Muscle layer of colon (tissue), 2 donors: Measurements from ENCODE around the gene LRRK1.

ENCODE experiments used
- H3K27ac ChIP-seq: one replicate; pipeline ENCODE4 v1.7.0; 2013; ENCODE audit warnings: low read depth, mild to moderate bottlenecking, low read length, moderate library complexity
- H3K27me3 ChIP-seq, 2 donors: one replicate each; pipeline ENCODE4 v1.7.0; 2013; ENCODE audit warnings: low read length in 2 of 2, mild to moderate bottlenecking in 2 of 2; ENCODE audit not compliant: insufficient read depth in 2 of 2, control insufficient read depth in 1 of 2
- H3K36me3 ChIP-seq: one replicate; pipeline ENCODE4 v1.7.0; 2013; ENCODE audit warnings: mild to moderate bottlenecking, low read length; ENCODE audit not compliant: insufficient read depth
- H3K4me1 ChIP-seq: one replicate; pipeline ENCODE4 v1.7.0; 2013; ENCODE audit warnings: mild to moderate bottlenecking, low read length; ENCODE audit not compliant: insufficient read depth
- H3K4me3 ChIP-seq, 2 donors: one replicate each; pipeline ENCODE4 v1.7.0; 2013; ENCODE audit warnings: low read length in 2 of 2, low read depth in 1 of 2, mild to moderate bottlenecking in 1 of 2, moderate library complexity in 1 of 2
- H3K9ac ChIP-seq: one replicate; pipeline ENCODE4 v1.7.0; 2013; ENCODE audit warnings: low read length
- H3K9me3 ChIP-seq: one replicate; pipeline ENCODE4 v1.7.0; 2013; ENCODE audit warnings: mild to moderate bottlenecking, low read length
- donor health status: abdominal sarcoma.
- donor health status: Adenocarcinoma of cecum.

Gene LRRK1

GRCh38 chr15:100918690-100919480, at the start of gene LRRK1:
TSS of gene LRRK1 (plus strand) at chr15:100919357. CDS start at chr15:100924633, 5,276 bp downstream.
- Histone ChIP-seq H3K27ac (peak within 1 kb of the TSS; percentile 80), H3K9ac (peak within 1 kb of the TSS; percentile 52), H3K9me3 (no peaks in the 10 kb centered on the region), H3K27me3 (no peaks in the 10 kb centered on the region), H3K36me3 (no peaks in the 10 kb centered on the region), H3K4me1 (peaks cover 4% of the 10 kb centered on the region), H3K4me3 (peak within 1 kb of the TSS; percentile 84 to 91)

GRCh38 chr15:100873029-100873677, 46.0 kb upstream of the LRRK1 start:
- Histone ChIP-seq H3K36me3 (no peaks in the 10 kb centered on the region), H3K4me1 (no peaks in the 10 kb centered on the region), H3K27me3 (no peaks in the 10 kb centered on the region), H3K9me3 (no peaks in the 10 kb centered on the region), H3K9ac (no peak overlapping the region), H3K27ac (no peak overlapping the region), H3K4me3 (no peak overlapping the region)

GRCh38 chr15:100875495-100875894, 43.7 kb upstream of the LRRK1 start:
- H3K4me1 ChIP-seq, result no peaks in the 10 kb centered on the region
- H3K27me3 ChIP-seq, result peaks cover 3 to 8% of the 10 kb centered on the region in 2 donors
- no peaks in the 10 kb centered on the region for H3K36me3 ChIP-seq
- no peak overlapping the region for H3K27ac ChIP-seq
- H3K4me3 ChIP-seq, result no peak overlapping the region
- no peaks in the 10 kb centered on the region for H3K9me3 ChIP-seq
- H3K9ac ChIP-seq, result no peak overlapping the region

- no peaks in the 10 kb centered on the region for H3K9me3 ChIP-seq
- no peak overlapping the region for H3K4me3 ChIP-seq
- H3K27ac ChIP-seq, result no peak overlapping the region
- no peak overlapping the region for H3K9ac ChIP-seq
- H3K27me3 ChIP-seq, result peaks cover 3 to 9% of the 10 kb centered on the region in 2 donors
- H3K36me3 ChIP-seq, result no peaks in the 10 kb centered on the region
- H3K4me1 ChIP-seq, result no peaks in the 10 kb centered on the region
Observed at GRCh38 chr15:100875976-100876375, 43.2 kb upstream of the LRRK1 start.

- no peak overlapping the region for H3K4me3 ChIP-seq
- H3K9ac ChIP-seq, result no peak overlapping the region
- H3K9me3 ChIP-seq, result no peaks in the 10 kb centered on the region
- H3K27ac ChIP-seq, result no peak overlapping the region
- H3K27me3 ChIP-seq, result peaks cover 3 to 9% of the 10 kb centered on the region in 2 donors
- no peaks in the 10 kb centered on the region for H3K36me3 ChIP-seq
- H3K4me1 ChIP-seq, result no peaks in the 10 kb centered on the region
Observed at GRCh38 chr15:100877551-100877950, 41.6 kb upstream of the LRRK1 start.

GRCh38 chr15:100878130-100878529, 41.0 kb upstream of the LRRK1 start:
- Histone ChIP-seq H3K36me3 (no peaks in the 10 kb centered on the region), H3K4me3 (no peak overlapping the region), H3K9ac (no peak overlapping the region), H3K27me3 (peaks cover 7 to 9% of the 10 kb centered on the region in 2 donors), H3K9me3 (no peaks in the 10 kb centered on the region), H3K27ac (no peak overlapping the region), H3K4me1 (no peaks in the 10 kb centered on the region)

GRCh38 chr15:100878648-100879047, 40.5 kb upstream of the LRRK1 start:
- Histone ChIP-seq H3K9ac (no peak overlapping the region), H3K27ac (no peak overlapping the region), H3K4me3 (peak overlapping the region in 1 of 2 donors; percentile 12), H3K4me1 (no peaks in the 10 kb centered on the region), H3K27me3 (peaks cover 8 to 9% of the 10 kb centered on the region in 2 donors), H3K36me3 (no peaks in the 10 kb centered on the region), H3K9me3 (no peaks in the 10 kb centered on the region)

GRCh38 chr15:100879061-100879463, 40.1 kb upstream of the LRRK1 start:
- no peak overlapping the region for H3K9ac ChIP-seq
- H3K36me3 ChIP-seq, result no peaks in the 10 kb centered on the region
- no peaks in the 10 kb centered on the region for H3K4me1 ChIP-seq
- no peak overlapping the region for H3K27ac ChIP-seq
- H3K9me3 ChIP-seq, result no peaks in the 10 kb centered on the region
- H3K27me3 ChIP-seq, result peaks cover 8 to 9% of the 10 kb centered on the region in 2 donors
- H3K4me3 ChIP-seq, result peak overlapping the region in 1 of 2 donors; percentile 12

- H3K4me1 ChIP-seq, result no peaks in the 10 kb centered on the region
- H3K9me3 ChIP-seq, result no peaks in the 10 kb centered on the region
- peak within 1 kb of the TSS; percentile 37 to 45 for H3K4me3 ChIP-seq
- H3K27ac ChIP-seq, result no peak within 1 kb of the TSS
- H3K36me3 ChIP-seq, result no peaks in the 10 kb centered on the region
- no peak within 1 kb of the TSS for H3K9ac ChIP-seq
- peaks cover 8 to 9% of the 10 kb centered on the region in 2 donors for H3K27me3 ChIP-seq
Observed at GRCh38 chr15:100879464-100880138, 39.6 kb upstream of the LRRK1 start, which contains the start of gene ALDH1A3. TSS of gene ALDH1A3 (plus strand) at chr15:100879831. CDS start at chr15:100879908, 77 bp downstream.

- H3K27ac ChIP-seq, result no peak overlapping the region
- H3K27me3 ChIP-seq, result peaks cover 8 to 9% of the 10 kb centered on the region in 2 donors
- no peaks in the 10 kb centered on the region for H3K4me1 ChIP-seq
- H3K9me3 ChIP-seq, result no peaks in the 10 kb centered on the region
- H3K9ac ChIP-seq, result no peak overlapping the region
- no peaks in the 10 kb centered on the region for H3K36me3 ChIP-seq
- H3K4me3 ChIP-seq, result peak overlapping the region; percentile 18 to 37
Observed at GRCh38 chr15:100880139-100880896, 38.8 kb upstream of the LRRK1 start.

- no peaks in the 10 kb centered on the region for H3K9me3 ChIP-seq
- no peak overlapping the region for H3K4me3 ChIP-seq
- no peaks in the 10 kb centered on the region for H3K36me3 ChIP-seq
- H3K9ac ChIP-seq, result no peak overlapping the region
- no peaks in the 10 kb centered on the region for H3K4me1 ChIP-seq
- no peak overlapping the region for H3K27ac ChIP-seq
- peaks cover 8 to 9% of the 10 kb centered on the region in 2 donors for H3K27me3 ChIP-seq
Observed at GRCh38 chr15:100880897-100881242, 38.3 kb upstream of the LRRK1 start.
